ENCODE results near the gene TMEM131. TPM values are rescaled to one million over a fixed set of nuclear protein-coding genes. Genes with fewer than 3 reads are reported as not detected.

The TMEM131 gene
- total RNA-seq, 2 donors from 2014 or later = 39.0 to 43.0 TPM

DNA sequence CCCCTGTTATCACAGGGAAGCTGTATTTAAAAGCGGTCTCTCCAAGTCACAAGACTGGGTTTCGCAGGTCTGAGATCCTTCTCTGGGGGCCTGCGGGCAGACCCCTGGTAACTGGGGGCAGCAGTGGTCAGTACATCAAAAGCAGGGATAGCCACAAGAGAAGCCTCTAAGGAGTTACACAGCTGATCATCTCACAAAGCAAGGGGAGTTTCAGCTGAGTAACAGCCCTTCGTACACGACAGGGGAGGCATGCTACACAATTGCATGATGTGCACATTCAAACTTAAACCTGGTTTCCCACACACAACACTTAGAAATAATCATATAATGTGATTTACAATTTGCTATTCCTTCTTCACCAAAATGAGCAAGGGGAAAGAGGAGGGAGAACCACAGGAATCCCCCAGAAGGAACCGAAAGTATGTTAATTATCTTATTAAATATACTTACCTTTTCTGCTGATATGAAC lies 87.5 kb downstream of the TMEM131 start:
- H3K27me3 ChIP-seq (ENCODE audit: control insufficient read depth, insufficient read depth, low read length, poor library complexity, severe bottlenecking) = no peaks in the 10 kb centered on the region
- H3K9ac ChIP-seq (ENCODE audit: extremely low read depth, low read length, poor library complexity, severe bottlenecking) = no peak overlapping the region
- H3K4me1 ChIP-seq (ENCODE audit: control insufficient read depth, insufficient read depth, low read length) = no peaks in the 10 kb centered on the region
- WGBS, 2 experiments (ENCODE audit: insufficient coverage in 1 of 2, insufficient read length in 1 of 2) = 86 to 93% methylated on average over 2 to 5 of the region's 6 CpGs
- no peaks in the 10 kb centered on the region for H3K27me3 Mint-ChIP-seq (ENCODE audit: insufficient read depth)
- no peak overlapping the region for H3K4me3 ChIP-seq (ENCODE audit: low read length)
- TF ChIP-seq CTCF (conservative IDR thresholded peaks at IDR 0.05) = no peak
- H3K9me3 ChIP-seq (ENCODE audit: control insufficient read depth, low read length) = no peaks in the 10 kb centered on the region
- no peak overlapping the region for H3K27ac ChIP-seq (ENCODE audit: low read depth, low read length)
- peaks cover 39% of the 10 kb centered on the region for H3K36me3 ChIP-seq (ENCODE audit: control insufficient read depth, insufficient read depth, low read length)
- DNase-seq = no peak
- peaks cover 17% of the 10 kb centered on the region for H3K36me3 Mint-ChIP-seq (ENCODE audit: low read depth)
- H3K9me3 Mint-ChIP-seq = no peaks in the 10 kb centered on the region
- H3K4me1 Mint-ChIP-seq = peaks cover 6% of the 10 kb centered on the region
- no peak overlapping the region for H3K27ac Mint-ChIP-seq
- H3K4me3 Mint-ChIP-seq = no peak overlapping the region

DNA sequence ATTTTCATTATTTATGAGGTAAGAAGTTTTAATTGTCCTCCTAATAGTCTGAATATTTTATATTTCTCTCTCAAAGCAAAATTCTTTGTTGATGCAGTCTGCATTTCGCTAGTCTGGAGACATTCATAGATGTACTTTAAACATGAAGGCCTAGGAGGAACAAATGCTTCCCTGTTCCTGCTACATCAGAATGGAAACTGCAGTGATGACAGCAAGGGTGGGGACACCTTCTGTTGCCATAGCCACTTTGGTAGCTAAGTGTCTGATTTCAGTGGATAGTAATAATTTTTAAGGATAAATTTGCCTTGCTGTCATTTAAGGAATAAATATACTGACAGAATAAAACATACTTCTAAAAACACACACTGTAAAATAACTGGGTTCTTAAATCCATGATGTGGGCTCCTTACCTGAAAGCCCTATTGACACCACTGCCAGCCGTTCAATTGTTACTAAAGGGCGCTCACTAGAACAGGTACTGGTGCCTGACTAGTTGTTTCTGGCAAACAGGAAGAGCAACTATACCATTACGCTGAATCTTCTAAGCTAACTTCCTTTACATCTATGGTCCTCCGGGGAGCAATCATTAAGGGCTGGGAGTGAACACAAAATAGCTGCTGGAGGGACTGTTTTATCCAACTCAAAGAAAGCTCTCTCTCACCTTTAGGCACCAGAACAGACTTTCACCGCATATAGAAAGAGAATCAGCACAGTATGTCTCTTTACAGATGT lies 88.2 kb downstream of the TMEM131 start:
- Mint-ChIP-seq H3K9me3 (no peaks in the 10 kb centered on the region), H3K27me3 (ENCODE audit: insufficient read depth) (no peaks in the 10 kb centered on the region), H3K36me3 (ENCODE audit: low read depth) (peaks cover 17% of the 10 kb centered on the region), H3K27ac (no peak overlapping the region), H3K4me1 (peaks cover 5% of the 10 kb centered on the region), H3K4me3 (no peak overlapping the region)
- WGBS, 2 experiments (ENCODE audit: insufficient coverage in 1 of 2, insufficient read length in 1 of 2) = 88 to 98% methylated on average over 3 to 6 of the region's 6 CpGs
- no peak overlapping the region for H3K9ac ChIP-seq (ENCODE audit: extremely low read depth, low read length, poor library complexity, severe bottlenecking)
- no peak overlapping the region for H3K27ac ChIP-seq (ENCODE audit: low read depth, low read length)
- no peak for DNase-seq
- TF ChIP-seq CTCF (conservative IDR thresholded peaks at IDR 0.05) = no peak
- H3K4me1 ChIP-seq (ENCODE audit: control insufficient read depth, insufficient read depth, low read length) = no peaks in the 10 kb centered on the region
- no peaks in the 10 kb centered on the region for H3K9me3 ChIP-seq (ENCODE audit: control insufficient read depth, low read length)
- H3K36me3 ChIP-seq (ENCODE audit: control insufficient read depth, insufficient read depth, low read length) = peaks cover 46% of the 10 kb centered on the region
- H3K27me3 ChIP-seq (ENCODE audit: control insufficient read depth, insufficient read depth, low read length, poor library complexity, severe bottlenecking) = no peaks in the 10 kb centered on the region
- no peak overlapping the region for H3K4me3 ChIP-seq (ENCODE audit: low read length)

DNA sequence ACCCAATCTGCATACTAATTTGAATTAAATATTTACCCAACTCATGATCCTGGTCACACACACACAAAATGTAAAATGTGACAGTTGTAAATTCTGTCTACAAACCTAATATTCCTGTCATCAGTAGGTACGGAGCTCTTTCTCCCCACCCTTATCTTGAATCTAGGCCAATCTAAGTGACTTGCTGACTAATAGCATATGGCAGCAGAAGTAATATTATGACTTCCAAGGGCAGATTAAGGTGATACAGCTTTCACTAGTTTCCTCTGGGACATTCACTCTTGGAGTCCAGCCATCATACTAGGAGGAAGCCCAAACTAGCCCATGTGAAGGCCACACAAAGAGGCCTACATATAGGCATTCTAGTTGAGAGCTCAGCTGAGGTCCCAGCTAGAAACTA lies 89.4 kb downstream of the TMEM131 start:
- Mint-ChIP-seq H3K36me3 (ENCODE audit: low read depth) (peaks cover 17% of the 10 kb centered on the region), H3K27ac (no peak overlapping the region), H3K27me3 (ENCODE audit: insufficient read depth) (no peaks in the 10 kb centered on the region), H3K4me1 (peaks cover 3% of the 10 kb centered on the region), H3K4me3 (no peak overlapping the region), H3K9me3 (no peaks in the 10 kb centered on the region)
- no peak overlapping the region for H3K9ac ChIP-seq (ENCODE audit: extremely low read depth, low read length, poor library complexity, severe bottlenecking)
- no peak overlapping the region for H3K27ac ChIP-seq (ENCODE audit: low read depth, low read length)
- no peak for TF ChIP-seq CTCF (conservative IDR thresholded peaks at IDR 0.05)
- no peaks in the 10 kb centered on the region for H3K4me1 ChIP-seq (ENCODE audit: control insufficient read depth, insufficient read depth, low read length)
- H3K4me3 ChIP-seq (ENCODE audit: low read length) = no peak overlapping the region
- H3K27me3 ChIP-seq (ENCODE audit: control insufficient read depth, insufficient read depth, low read length, poor library complexity, severe bottlenecking) = no peaks in the 10 kb centered on the region
- H3K36me3 ChIP-seq (ENCODE audit: control insufficient read depth, insufficient read depth, low read length) = peaks cover 49% of the 10 kb centered on the region
- no peaks in the 10 kb centered on the region for H3K9me3 ChIP-seq (ENCODE audit: control insufficient read depth, low read length)
- no peak for DNase-seq
- WGBS, 2 experiments (ENCODE audit: insufficient coverage in 1 of 2, insufficient read length in 1 of 2) = 100% methylated on average over 1 of the region's 1 CpG

Measured in endodermal cell (in vitro differentiated cells).